Activated T-cell treated with anti-CD3 and anti-CD28 coated beads, Interleukin-2, amount 50 U/mL, for 4 hours (primary cell): ENCODE data around the gene EIF6. TPM values are rescaled to one million over a fixed set of nuclear protein-coding genes. Genes with fewer than 3 reads are reported as not detected.
A peak's percentile ranks its signal among the peaks of the same experiment; 100 is the strongest.

Experiments used
- ATAC-seq, 2 donors: fragments of 200-7000 bp; cut with Tn5 transposase; one replicate each; pipeline ENCODE4 v1.10.0; 2021
- DNase-seq: peaks from one replicate; pipeline ENCODE4 v3.0.0-alpha.2; 2020
- H3K27me3 Mint-ChIP-seq: one replicate; pipeline ENCODE4 v1.8.0; 2021; ENCODE audit warnings: low read depth, mixed read lengths
- H3K36me3 Mint-ChIP-seq: one replicate; pipeline ENCODE4 v1.8.0; 2022; ENCODE audit warnings: mixed read lengths; ENCODE audit not compliant: insufficient read depth
- H3K4me1 Mint-ChIP-seq: one replicate; pipeline ENCODE4 v1.8.0; 2021; ENCODE audit warnings: low read depth, mixed read lengths
- H3K4me3 Mint-ChIP-seq: one replicate; pipeline ENCODE4 v1.8.0; 2021; ENCODE audit warnings: mild to moderate bottlenecking, moderate library complexity, mixed read lengths
- H3K9me3 Mint-ChIP-seq: one replicate; pipeline ENCODE4 v1.8.0; 2021; ENCODE audit warnings: mixed read lengths
- total RNA-seq, 3 donors: library from RNA; stranded (reverse); gene quantifications; one replicate each; pipeline ENCODE4 v1.2.1, GENCODE V29; 2021

Gene EIF6
- total RNA-seq, 3 donors from 2014 or later: 307 to 331 (median 310) TPM

GRCh38 chr20:35304956-35305355 is 20.4 kb upstream of the EIF6 start:
- Mint-ChIP-seq H3K4me3 (no peak overlapping the region), H3K36me3 (peaks cover 5% of the 10 kb centered on the region), H3K4me1 (peaks cover 39% of the 10 kb centered on the region), H3K9me3 (no peaks in the 10 kb centered on the region), H3K27me3 (no peaks in the 10 kb centered on the region)
- ATAC-seq: no peak
- DNase-seq: no peak

GRCh38 chr20:35303735-35304491 is 19.3 kb upstream of the EIF6 start:
- peak; percentile 59 to 64 for ATAC-seq
- Mint-ChIP-seq H3K4me1 (peaks cover 39% of the 10 kb centered on the region), H3K27me3 (no peaks in the 10 kb centered on the region), H3K4me3 (no peak overlapping the region), H3K36me3 (peaks cover 2% of the 10 kb centered on the region), H3K9me3 (no peaks in the 10 kb centered on the region)
- peak; percentile 80 for DNase-seq

- H3K4me1 Mint-ChIP-seq: peaks cover 39% of the 10 kb centered on the region
- no peak overlapping the region for H3K4me3 Mint-ChIP-seq
- no peak for ATAC-seq
- H3K36me3 Mint-ChIP-seq: peaks cover 2% of the 10 kb centered on the region
- H3K27me3 Mint-ChIP-seq: no peaks in the 10 kb centered on the region
- DNase-seq: no peak
- no peaks in the 10 kb centered on the region for H3K9me3 Mint-ChIP-seq
Observed at GRCh38 chr20:35303382-35303734, 18.8 kb upstream of the EIF6 start.

- peaks cover 2% of the 10 kb centered on the region for H3K36me3 Mint-ChIP-seq
- DNase-seq (no peak), ATAC-seq (no peak)
- H3K9me3 Mint-ChIP-seq: no peaks in the 10 kb centered on the region
- H3K27me3 Mint-ChIP-seq: no peaks in the 10 kb centered on the region
- no peak overlapping the region for H3K4me3 Mint-ChIP-seq
- peaks cover 36% of the 10 kb centered on the region for H3K4me1 Mint-ChIP-seq
Observed at GRCh38 chr20:35302421-35303335, 18.1 kb upstream of the EIF6 start.

- peaks cover 30% of the 10 kb centered on the region for H3K4me1 Mint-ChIP-seq
Observed at GRCh38 chr20:35301426-35301825, 16.9 kb upstream of the EIF6 start.

GRCh38 chr20:35300469-35301262 is 16.1 kb upstream of the EIF6 start:
- no peak for ATAC-seq

More at GRCh38 chr20:35301426-35301825, 16.9 kb upstream of the EIF6 start:
- H3K27me3 Mint-ChIP-seq: no peaks in the 10 kb centered on the region
- H3K4me3 Mint-ChIP-seq: no peak overlapping the region
- peaks cover 2% of the 10 kb centered on the region for H3K36me3 Mint-ChIP-seq
- ATAC-seq: no peak
- H3K9me3 Mint-ChIP-seq: no peaks in the 10 kb centered on the region
- DNase-seq: no peak

GRCh38 chr20:35299780-35300179 is 15.2 kb upstream of the EIF6 start:
- peaks cover 15% of the 10 kb centered on the region for H3K4me1 Mint-ChIP-seq
- H3K4me3 Mint-ChIP-seq: no peak overlapping the region
- H3K27me3 Mint-ChIP-seq: no peaks in the 10 kb centered on the region
- ATAC-seq (no peak), DNase-seq (no peak)
- no peaks in the 10 kb centered on the region for H3K36me3 Mint-ChIP-seq
- H3K9me3 Mint-ChIP-seq: no peaks in the 10 kb centered on the region

More at GRCh38 chr20:35300469-35301262, 16.1 kb upstream of the EIF6 start:
- Mint-ChIP-seq H3K4me3 (no peak overlapping the region), H3K36me3 (no peaks in the 10 kb centered on the region), H3K4me1 (peaks cover 22% of the 10 kb centered on the region), H3K9me3 (no peaks in the 10 kb centered on the region), H3K27me3 (no peaks in the 10 kb centered on the region)
- DNase-seq: no peak

GRCh38 chr20:35298264-35298663 is 13.7 kb upstream of the EIF6 start:
- ATAC-seq (no peak), DNase-seq (no peak)
- Mint-ChIP-seq H3K4me1 (peaks cover 4% of the 10 kb centered on the region), H3K4me3 (no peak overlapping the region), H3K9me3 (no peaks in the 10 kb centered on the region), H3K27me3 (no peaks in the 10 kb centered on the region), H3K36me3 (no peaks in the 10 kb centered on the region)

- no peak overlapping the region for H3K4me3 Mint-ChIP-seq
- no peaks in the 10 kb centered on the region for H3K36me3 Mint-ChIP-seq
- no peak for DNase-seq
- no peak for ATAC-seq
- H3K4me1 Mint-ChIP-seq: peaks cover 3% of the 10 kb centered on the region
- H3K9me3 Mint-ChIP-seq: no peaks in the 10 kb centered on the region
- no peaks in the 10 kb centered on the region for H3K27me3 Mint-ChIP-seq
Observed at GRCh38 chr20:35297740-35298139, 13.2 kb upstream of the EIF6 start.

GRCh38 chr20:35297155-35297554 is 12.6 kb upstream of the EIF6 start:
- no peaks in the 10 kb centered on the region for H3K9me3 Mint-ChIP-seq
- H3K36me3 Mint-ChIP-seq: no peaks in the 10 kb centered on the region
- DNase-seq: no peak
- H3K4me1 Mint-ChIP-seq: no peaks in the 10 kb centered on the region
- H3K4me3 Mint-ChIP-seq: no peak overlapping the region
- no peak for ATAC-seq
- no peaks in the 10 kb centered on the region for H3K27me3 Mint-ChIP-seq

- no peak overlapping the region for H3K4me3 Mint-ChIP-seq
- ATAC-seq: no peak
- H3K4me1 Mint-ChIP-seq: no peaks in the 10 kb centered on the region
- no peaks in the 10 kb centered on the region for H3K36me3 Mint-ChIP-seq
- DNase-seq: no peak
- H3K27me3 Mint-ChIP-seq: no peaks in the 10 kb centered on the region
- H3K9me3 Mint-ChIP-seq: no peaks in the 10 kb centered on the region
Observed at GRCh38 chr20:35296101-35296554, 11.6 kb upstream of the EIF6 start.

- H3K4me3 Mint-ChIP-seq: no peak overlapping the region
- ATAC-seq: no peak
- H3K4me1 Mint-ChIP-seq: no peaks in the 10 kb centered on the region
- no peaks in the 10 kb centered on the region for H3K27me3 Mint-ChIP-seq
- DNase-seq: no peak
- H3K9me3 Mint-ChIP-seq: no peaks in the 10 kb centered on the region
- H3K36me3 Mint-ChIP-seq: no peaks in the 10 kb centered on the region
Observed at GRCh38 chr20:35295674-35296073, 11.1 kb upstream of the EIF6 start.

- Mint-ChIP-seq H3K36me3 (no peaks in the 10 kb centered on the region), H3K4me3 (no peak overlapping the region), H3K4me1 (no peaks in the 10 kb centered on the region), H3K27me3 (no peaks in the 10 kb centered on the region), H3K9me3 (no peaks in the 10 kb centered on the region)
- ATAC-seq: no peak
- DNase-seq: no peak
Observed at GRCh38 chr20:35295058-35295457, 10.5 kb upstream of the EIF6 start.

- Mint-ChIP-seq H3K9me3 (no peaks in the 10 kb centered on the region), H3K4me1 (no peaks in the 10 kb centered on the region), H3K4me3 (no peak overlapping the region), H3K36me3 (no peaks in the 10 kb centered on the region), H3K27me3 (no peaks in the 10 kb centered on the region)
- no peak for ATAC-seq
- DNase-seq: no peak
Observed at GRCh38 chr20:35294293-35294685, 9.7 kb upstream of the EIF6 start.
